ENCODE data around the gene ULK1.

ULK1 gene

DNA sequence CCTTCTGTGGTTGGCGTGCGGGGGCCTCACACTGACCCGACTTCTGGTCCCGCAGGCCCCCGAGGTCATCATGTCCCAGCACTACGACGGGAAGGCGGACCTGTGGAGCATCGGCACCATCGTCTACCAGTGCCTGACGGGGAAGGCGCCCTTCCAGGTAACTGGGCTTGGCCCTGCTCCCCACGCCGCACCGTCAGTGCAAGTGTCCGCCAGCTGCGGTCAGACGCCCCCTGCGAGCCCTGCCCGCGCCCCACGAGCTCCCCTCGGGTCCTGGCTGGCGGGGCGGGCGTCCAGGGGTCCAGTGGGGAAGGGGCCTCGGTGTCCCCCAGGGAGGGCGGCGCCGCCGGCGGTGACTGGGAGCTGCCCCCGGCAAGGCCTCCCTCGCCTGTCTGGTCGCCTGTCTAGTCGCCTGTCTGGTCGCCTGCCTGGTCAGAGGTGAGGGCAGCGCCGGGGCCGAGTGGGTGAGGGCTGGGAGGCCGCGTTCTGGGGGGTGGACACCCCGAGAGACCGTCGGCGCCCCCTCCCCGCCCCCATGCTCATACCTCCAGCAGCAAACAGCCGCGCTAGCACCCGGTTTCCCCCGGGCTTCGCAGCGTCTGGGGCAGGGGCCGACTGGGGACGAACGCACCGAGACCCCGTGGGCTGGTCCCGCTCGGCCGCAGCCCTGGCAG lies 14.8 kb downstream of the ULK1 start:
- DNase-seq = no peak

DNA sequence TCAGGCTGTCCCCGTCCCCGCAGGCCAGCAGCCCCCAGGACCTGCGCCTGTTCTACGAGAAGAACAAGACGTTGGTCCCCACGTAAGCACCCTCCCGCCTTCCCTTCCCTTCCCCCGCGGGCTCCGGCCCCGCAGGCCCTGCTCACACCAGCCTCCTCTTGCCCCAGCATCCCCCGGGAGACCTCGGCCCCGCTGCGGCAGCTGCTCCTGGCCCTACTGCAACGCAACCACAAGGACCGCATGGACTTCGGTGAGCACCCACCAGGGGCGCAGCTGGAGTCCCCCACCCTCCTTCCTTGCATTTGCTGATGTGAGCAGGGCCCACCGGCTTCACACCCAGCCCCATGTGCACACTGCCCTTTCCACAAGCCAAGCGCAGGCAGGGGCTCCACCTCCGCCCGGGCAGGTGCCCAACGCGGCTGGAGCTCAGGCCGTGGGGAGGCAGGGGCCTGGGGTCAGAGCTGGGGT lies 15.4 kb downstream of the ULK1 start:
- DNase-seq = no peak

DNA sequence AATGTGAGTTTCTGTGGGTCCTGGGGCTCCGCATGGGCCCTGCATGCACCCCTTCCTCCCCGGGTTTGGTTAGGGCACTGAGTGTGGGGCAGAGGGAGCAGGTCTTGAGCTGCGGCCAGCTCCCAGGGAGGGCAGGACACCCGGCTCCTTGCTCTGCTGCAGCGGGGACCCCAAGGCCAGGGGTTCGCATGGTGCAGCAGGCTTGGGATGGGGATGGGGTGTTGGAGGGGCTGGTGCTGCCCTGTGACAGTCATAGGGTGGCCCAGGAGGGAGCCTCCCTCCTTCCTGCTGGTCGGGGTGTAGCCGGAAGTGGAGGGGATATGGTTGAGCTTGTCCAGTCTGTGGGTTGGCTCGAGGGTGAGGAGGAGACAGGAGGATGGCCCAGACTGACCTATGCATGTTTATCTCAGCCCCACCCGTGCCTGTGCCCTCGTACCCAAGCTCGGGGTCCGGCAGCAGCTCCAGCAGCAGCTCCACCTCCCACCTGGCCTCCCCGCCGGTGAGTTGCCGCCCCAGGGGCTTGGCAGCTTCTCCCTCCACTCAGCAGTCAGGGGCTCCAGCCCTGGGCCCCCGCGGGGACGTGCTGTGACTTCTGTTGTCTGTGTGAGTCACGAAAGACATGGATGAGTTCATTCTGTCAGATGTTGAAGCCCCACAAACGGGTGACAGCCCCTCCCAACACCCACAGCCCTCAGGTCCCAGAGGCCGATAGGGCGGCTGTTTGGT lies 16.0 kb downstream of the ULK1 start:
- DNase-seq = no peak

DNA sequence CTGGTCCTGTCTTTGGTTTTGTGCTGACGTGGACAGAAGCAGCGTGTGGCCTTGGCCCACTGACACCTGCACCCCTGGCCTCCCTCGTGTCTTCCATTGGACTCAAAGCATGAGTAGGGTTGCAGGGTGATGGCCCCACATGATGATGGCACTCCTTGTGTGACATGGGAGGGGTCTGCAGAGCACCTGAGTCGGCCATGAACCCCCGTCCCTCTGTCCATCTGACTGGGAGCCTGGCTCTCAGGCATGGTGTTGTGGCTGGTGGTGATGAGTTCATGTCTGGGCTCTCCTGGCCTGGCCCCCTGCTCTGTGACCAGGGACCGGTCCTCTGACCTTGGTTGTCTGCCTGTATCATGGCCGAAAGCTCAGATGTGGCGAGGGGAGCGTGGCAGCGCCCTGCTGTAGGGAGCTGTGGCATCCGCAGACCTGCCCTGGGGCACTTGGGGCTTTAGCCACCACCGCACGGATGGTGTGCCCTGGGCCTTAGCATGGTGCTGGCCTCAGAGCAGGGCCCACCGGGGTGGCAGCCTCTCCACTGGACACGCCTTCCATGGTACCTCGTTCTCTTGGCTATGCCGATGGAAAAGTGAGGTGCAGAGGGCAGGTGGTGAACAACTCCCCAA lies 16.7 kb downstream of the ULK1 start:
- DNase-seq = no peak

DNA sequence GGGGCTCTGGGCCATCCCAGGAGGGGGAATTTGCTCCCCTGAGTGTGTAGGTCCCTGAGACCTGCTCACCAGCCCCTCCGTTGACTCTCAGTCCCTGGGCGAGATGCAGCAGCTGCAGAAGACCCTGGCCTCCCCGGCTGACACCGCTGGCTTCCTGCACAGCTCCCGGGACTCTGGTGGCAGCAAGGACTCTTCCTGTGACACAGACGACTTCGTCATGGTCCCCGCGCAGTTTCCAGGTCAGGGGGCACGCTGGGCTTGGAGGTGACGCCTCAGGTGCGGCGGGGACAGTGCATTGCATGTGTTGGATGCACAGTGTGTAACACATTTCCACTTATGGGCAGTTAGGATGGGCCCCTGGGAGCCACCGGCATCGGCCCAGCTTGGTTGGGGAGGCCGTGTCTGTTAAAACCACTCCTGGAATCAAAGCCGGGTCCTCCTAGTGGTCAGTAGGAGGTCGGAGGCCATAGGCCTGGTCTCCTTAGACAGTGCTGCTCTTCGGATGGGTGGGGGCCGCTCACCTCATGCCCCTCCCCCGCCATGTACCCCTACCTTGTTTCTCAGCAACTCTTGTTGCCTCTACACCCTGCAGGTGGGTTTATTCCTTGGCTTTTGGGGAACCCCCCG lies 17.5 kb downstream of the ULK1 start:
- DNase-seq = no peak

DNA sequence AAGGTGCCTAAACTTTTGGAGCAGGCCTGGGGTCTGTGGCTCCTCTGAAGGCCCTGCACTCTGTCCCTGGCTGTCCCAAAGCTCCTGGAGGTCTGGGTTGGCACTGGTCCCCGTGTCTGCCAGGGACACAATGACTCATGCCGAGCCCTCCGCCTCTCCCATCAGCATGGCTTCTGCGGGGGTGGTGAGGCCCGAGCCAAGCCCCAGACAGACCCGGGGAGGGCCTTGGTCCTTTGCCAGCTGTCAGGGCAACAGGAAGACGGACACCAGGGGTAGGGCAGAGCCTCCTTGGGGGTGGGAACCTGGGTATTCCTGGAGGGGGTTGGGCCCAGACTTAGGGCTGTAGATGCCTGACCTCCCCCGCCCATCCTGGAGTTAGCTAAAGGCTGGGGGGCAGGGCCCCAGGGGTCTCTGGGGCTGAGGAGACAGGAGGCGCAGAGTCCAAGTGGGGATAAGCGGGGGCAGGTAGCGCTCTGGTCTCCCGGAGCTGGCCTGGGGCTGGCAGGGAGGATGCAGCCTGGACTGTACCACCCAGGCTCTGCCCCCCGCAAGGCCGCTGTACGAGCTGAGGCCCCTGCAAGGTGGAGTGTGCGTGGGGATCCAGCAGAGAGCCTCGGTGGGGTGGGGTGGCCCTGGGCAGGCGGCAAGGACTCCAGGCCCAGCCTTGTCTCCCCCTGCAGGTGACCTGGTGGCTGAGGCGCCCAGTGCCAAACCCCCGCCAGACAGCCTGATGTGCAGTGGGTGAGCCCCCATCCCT lies 18.3 kb downstream of the ULK1 start:
- no peak for DNase-seq

DNA sequence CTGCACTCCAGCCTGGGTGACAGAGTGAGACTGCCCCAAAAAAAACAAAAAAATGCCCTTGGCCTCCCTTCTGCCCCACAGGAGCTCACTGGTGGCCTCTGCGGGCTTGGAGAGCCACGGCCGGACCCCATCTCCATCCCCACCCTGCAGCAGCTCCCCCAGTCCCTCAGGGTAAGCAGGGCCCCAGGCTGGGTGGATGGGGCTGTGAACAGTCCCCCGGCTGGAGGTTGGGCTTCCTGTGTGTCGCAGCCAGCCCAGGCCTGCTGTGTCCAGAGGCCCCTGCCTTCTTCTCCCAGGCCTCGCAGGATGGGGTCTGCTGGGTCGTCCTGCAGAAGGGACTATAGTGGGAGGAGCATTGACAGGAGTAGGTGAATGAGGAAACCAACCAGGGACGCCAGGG lies 19.2 kb downstream of the ULK1 start:
- DNase-seq = no peak

DNA sequence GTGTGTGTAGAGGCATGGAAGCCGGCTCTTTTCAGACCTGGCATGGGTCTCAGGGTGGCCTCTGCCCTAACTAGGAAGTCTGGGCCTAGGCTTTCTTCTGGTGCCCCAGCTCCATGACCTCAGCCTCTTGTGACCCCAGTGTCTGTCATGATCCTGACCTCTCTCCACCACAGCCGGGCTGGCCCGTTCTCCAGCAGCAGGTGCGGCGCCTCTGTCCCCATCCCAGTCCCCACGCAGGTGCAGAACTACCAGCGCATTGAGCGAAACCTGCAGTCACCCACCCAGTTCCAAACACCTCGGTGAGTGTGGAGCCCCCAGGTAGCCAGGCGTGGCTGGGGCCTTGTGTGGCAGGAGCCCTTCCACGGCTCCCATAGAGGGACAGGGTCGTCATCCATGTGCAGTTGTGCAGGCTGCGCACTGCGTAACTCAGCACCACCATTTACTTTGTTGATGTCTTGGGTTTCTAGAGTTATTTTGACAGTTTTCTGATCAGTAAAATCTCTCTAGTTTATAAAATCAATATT lies 19.8 kb downstream of the ULK1 start:
- no peak for DNase-seq

DNA sequence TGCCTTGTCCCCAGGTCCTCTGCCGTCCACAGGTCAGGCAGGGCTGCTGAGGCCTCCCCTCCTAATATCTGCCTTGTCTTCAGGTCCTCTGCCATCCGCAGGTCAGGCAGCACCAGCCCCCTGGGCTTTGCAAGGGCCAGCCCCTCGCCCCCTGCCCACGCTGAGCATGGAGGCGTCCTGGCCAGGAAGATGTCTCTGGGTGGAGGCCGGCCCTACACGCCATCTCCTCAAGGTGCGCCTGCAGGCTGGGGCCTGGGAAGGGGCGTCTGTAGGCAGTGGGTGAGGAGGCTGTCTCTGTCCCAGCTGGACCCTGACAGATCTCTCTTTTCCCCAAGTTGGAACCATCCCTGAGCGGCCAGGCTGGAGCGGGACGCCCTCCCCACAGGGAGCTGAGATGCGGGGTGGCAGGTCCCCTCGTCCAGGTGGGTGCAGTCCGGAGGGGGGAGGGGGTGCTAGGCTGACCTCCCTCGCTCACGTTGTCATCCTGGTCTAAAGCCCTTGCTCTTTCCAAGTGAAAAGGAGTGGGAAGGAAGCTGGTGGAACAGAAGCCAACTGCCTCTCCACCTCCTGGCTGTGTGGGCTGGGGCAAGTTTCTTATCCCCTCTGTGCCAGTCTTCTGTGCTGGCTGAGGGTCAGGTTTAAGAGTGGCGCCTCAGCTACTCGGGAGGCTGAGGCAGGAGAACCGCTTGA lies 20.7 kb downstream of the ULK1 start:
- DNase-seq = no peak

DNA sequence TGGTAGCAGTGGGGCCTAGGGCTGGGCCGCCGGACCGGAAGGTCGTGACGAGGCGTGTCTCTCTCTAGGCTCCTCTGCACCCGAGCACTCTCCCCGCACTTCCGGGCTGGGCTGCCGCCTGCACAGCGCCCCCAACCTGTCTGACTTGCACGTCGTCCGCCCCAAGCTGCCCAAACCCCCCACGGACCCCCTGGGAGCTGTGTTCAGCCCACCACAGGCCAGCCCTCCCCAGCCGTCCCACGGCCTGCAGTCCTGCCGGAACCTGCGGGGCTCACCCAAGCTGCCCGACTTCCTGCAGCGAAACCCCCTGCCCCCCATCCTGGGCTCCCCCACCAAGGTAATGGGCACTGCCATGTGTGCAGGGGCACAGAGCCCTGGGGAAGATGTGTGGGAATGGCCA lies 21.4 kb downstream of the ULK1 start:
- no peak for DNase-seq

DNA sequence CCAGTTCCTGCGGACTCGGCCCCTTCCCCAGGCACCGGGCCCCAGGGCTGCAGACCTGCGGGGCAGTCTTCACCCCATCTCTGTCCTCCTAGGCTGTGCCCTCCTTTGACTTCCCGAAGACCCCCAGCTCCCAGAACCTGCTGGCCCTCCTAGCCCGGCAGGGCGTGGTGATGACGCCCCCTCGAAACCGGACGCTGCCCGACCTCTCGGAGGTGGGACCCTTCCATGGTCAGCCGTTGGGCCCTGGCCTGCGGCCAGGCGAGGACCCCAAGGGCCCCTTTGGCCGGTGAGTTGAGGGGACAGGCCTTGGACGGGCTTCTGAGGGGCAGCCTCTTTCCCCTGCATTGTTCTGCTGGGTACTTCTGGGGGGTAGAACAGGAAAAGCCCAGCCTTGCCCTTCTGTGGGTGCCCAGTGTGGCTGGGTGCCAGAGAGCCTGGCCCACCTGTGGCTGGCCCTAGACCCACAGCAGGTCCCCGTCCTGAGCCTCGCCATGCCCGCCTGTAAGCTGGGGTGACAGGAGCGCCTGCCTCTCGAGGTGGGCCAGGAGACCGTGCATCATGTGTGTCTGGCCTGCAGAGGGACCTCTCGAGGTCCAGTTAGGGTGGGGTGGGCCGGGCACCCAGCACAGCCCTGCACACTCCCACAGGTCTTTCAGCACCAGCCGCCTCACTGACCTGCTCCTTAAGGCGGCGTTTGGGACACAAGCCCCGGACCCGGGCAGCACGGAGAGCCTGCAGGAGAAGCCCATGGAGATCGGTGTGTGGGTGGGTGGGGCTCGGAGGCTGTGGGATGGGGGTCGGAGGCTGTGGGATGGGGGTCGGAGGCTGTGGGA lies 22.1 kb downstream of the ULK1 start:
- no peak for DNase-seq

DNA sequence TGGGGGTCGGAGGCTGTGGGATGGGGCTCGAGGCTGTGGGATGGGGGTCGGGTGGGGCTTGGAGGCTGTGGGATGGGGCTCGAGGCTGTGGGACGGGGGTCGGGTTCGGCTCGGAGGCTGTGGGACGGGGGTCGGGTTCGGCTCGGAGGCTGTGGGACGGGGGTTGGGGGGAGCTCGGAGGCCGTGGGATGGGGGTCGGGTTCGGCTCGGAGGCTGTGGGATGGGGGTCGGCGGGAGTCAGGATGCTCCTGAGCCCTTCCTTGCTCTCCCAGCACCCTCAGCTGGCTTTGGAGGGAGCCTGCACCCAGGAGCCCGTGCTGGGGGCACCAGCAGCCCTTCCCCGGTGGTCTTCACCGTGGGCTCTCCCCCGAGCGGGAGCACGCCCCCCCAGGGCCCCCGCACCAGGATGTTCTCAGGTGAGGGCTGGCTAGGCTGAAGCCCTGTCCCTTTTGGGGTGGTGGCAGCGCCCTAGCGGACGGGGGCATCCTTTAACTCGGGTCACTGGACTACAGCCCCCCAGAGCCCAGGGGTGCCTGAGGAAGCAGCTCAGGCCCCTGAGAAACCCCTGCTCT lies 22.8 kb downstream of the ULK1 start:
- no peak for DNase-seq

DNA sequence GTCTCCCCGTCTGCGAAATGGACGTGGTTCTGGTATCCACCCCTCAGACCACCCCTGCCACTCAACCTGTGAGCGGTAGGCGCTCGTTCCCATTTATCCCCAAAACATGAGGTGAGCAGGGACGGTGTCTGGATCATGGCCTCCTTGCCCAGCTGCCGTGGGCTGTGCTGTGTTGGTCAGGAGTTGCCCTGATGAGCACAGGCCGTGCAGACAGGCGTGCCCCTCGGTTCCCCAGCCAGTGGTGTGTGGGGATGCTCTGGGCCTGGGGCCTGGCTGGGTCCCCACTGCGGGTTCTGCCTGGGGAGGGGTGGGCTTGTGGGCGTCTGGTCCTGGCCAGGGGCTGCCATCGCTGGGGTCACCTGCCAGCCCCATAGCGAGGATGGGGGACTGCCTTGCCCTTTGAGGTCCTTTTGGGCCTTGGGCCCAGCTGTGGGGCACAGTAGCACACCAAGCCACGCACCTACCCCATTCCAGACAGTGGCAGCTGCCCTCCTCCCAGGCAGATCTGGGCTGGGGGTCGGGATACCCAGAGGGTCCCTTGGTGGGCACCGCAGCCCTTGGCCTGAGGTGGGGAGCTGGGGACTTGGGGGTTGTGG lies 23.4 kb downstream of the ULK1 start:
- DNase-seq = no peak

DNA sequence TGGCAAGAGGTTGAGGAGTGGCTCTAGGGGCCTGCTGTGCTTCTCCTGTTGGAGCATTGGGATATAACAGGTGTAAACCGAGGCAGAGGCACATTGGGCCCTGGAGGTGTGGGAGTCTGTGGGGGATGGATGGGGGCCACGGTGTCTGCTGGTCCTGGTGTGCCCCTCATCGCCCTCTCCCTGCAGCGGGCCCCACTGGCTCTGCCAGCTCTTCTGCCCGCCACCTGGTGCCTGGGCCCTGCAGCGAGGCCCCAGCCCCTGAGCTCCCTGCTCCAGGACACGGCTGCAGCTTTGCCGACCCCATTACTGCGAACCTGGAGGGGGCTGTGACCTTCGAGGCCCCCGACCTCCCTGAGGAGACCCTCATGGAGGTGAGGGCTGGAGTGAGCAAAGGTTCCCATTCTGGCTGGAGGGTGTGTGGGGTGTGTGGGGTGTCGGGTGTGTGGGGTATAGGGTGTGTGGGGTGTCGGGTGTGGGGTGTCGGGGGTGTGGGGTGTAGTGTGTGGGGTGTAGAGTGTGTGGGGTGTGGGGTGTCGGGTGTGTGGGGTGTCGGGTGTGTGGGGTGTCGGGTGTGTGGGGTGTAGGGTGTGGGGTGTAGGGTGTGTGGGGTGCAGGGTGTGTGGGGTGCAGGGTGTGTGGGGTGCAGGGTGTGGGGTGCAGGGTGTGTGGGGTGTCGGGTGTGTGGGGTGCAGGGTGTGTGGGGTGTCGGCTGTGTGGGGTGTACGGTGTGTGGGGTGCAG lies 24.1 kb downstream of the ULK1 start:
- no peak for DNase-seq

DNA sequence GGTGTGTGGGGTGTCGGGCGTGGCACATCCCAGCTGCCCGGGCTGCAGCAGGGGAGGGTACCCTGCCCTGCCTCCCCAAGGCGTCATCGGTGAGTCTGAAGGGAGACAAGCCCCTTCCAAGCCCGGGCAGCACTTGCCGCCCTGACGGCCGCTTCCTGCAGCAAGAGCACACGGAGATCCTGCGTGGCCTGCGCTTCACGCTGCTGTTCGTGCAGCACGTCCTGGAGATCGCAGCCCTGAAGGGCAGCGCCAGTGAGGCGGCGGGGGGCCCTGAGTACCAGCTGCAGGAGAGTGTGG lies 24.6 kb downstream of the ULK1 start:
- no peak for DNase-seq

DNA sequence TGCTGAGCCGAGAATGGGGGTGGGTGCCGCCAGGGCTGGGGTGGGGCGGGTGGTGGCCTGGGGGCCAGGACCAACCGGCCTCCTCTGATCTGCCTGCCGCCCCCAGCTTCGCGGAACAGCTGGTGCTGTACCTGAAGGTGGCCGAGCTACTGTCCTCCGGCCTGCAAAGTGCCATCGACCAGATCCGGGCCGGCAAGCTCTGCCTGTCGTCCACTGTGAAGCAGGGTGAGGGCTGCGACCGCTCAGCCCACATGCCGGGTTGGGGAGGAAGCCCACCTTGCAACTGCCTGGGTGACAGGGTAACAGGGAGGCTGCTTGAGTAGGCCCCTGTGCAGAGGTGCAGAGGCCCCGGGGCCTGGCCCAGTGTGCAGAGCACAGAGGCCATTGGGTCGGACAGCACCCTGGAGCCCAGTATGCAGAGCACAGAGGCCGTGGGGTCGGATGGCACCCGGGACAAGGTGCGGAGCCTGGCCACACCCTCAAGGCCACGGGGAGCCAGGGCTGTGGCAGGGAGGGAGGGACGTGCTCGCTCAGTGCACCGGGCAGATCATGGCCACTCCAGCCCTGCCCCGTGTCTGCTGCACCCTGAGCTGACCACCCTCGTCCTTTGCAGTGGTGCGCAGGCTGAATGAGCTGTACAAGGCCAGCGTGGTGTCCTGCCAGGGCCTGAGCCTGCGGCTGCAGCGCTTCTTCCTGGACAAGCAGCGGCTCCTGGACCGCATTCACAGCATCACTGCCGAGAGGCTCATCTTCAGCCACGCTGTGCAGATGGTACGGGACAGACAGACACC lies 25.1 kb downstream of the ULK1 start:
- DNase-seq = no peak

DNA sequence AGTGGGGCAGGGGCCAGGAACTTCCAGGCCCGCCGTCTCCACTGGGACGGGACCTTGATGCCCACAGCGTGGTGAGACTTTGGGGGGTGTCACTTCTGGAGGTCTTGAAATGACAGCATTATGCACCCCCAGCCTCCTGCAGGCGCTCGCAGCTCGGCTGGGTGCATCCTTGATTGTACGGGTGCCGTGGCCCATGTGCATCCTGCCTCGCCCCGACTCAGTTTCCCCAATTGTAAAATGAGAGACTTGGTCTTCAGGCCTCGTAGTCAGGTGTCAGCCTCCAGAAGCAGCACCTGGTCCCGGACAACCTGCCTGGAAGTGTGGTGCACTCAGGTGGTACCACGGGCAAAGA lies 25.7 kb downstream of the ULK1 start:
- DNase-seq = no peak

DNA sequence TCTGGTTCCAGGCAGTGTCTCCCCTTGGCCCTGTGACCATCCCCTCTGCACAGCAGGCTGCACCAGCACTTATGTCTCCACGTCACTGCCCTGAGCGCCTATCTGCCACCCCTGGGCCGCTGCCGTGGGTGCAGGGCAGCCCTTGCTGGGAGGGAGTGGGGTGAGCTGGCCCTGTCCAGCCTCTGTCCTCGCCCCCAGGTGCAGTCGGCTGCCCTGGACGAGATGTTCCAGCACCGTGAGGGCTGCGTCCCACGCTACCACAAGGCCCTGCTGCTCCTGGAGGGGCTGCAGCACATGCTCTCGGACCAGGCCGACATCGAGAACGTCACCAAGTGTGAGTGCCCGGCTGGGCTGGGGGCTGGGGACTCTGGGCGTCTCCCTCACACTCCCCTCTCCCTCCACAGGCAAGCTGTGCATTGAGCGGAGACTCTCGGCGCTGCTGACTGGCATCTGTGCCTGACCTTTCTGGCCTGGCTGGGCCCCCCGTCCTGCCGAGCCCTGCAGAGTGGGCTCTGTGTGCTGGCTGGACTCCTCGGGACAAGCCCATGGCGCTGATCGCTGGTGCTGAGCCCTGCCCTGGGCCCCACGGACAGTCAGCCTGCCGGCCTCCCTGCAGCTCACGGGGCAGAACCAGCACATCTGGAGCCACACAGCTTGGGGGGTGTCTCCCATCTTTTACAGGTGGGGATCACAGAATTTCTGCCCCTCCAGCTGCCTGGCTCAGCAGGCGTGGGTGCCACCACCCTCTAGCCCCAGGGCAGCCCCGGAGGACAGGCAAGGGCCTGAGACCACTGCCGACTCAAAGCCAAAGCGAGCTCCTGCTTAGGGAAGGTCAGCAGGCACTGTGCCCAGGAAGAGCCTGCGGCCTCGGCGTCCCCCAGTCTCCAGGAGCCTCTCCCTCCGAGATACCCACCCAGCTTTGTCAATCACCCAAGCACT lies 26.7 kb downstream of the ULK1 start:
- DNase-seq = no peak
